B cell (primary cell): Measurements from ENCODE around the gene RBPJ. TPM values are rescaled to one million over a fixed set of nuclear protein-coding genes. Genes with fewer than 3 reads are reported as not detected.

Experiments used
- ATAC-seq: fragments of 200-7000 bp; cut with Tn5 transposase; one replicate; pipeline ENCODE4 v1.10.0; 2021; ENCODE audit warnings: low read depth, mild to moderate bottlenecking, moderate number of reproducible peaks, moderate library complexity
- CTCF ChIA-PET: fragments of 350-600 bp; sonication (Branson Sonifier 250); formaldehyde crosslinking; loops from one replicate; lab custom pipeline; 2021; ENCODE audit warnings: antibody characterized with exemption, inconsistent platforms; lab: Charles Lee
- POLR2A ChIA-PET: fragments of 350-600 bp; sonication (Branson Sonifier 250); formaldehyde crosslinking; loops from one replicate; lab custom pipeline; 2021; ENCODE audit warnings: antibody characterized with exemption; lab: Charles Lee
- DNase-seq: peaks from one replicate; pipeline ENCODE4 v3.0.0; 2013
- H2AFZ ChIP-seq: 2 replicates; pipeline ENCODE4 v1.6.1; 2012; ENCODE audit warnings: mild to moderate bottlenecking, low read depth, low read length; ENCODE audit not compliant: insufficient read depth, poor library complexity, severe bottlenecking
- H3K27ac ChIP-seq, 2 donors: 1 replicate in 1 of 2; 2 replicates in 1 of 2; pipeline ENCODE4 v1.5.1; 2012 to 2013; ENCODE audit warnings: low read length in 2 of 2, mild to moderate bottlenecking in 2 of 2, moderate library complexity in 1 of 2
- H3K27me3 ChIP-seq, 4 experiments: fragments of 200-600 bp in 1 of 4; sonication (generic) in 1 of 4; replicated peaks in 1 of 4; 1 replicate in 2 of 4; 2 replicates in 2 of 4; pipeline versions ENCODE4 v1.6.1 to v1.7.0; 2013 to 2016; ENCODE audit warnings: low read length in 3 of 4, mild to moderate bottlenecking in 2 of 4, mixed read lengths in 1 of 4, moderate library complexity in 1 of 4; ENCODE audit not compliant: insufficient read depth in 4 of 4, control insufficient read depth in 3 of 4; ENCODE audit errors: control extremely low read depth in 1 of 4
- H3K36me3 ChIP-seq, 2 experiments: replicated peaks in 1 of 2; 1 replicate in 1 of 2; 2 replicates in 1 of 2; pipeline versions ENCODE4 v1.6.1 to v1.7.1; 2013; ENCODE audit warnings: low read length in 1 of 2; ENCODE audit not compliant: insufficient read depth in 2 of 2, control insufficient read depth in 1 of 2; ENCODE audit errors: control extremely low read depth in 1 of 2, extremely low read depth in 1 of 2
- H3K4me1 ChIP-seq, 2 donors: fragments of 200-600 bp in 1 of 2; sonication (generic) in 1 of 2; 1 replicate in 1 of 2; 2 replicates in 1 of 2; pipeline versions ENCODE4 v1.5.1 to v1.6.1; 2013 to 2017; ENCODE audit warnings: low read length in 2 of 2; ENCODE audit not compliant: control insufficient read depth in 2 of 2, insufficient read depth in 2 of 2
- H3K4me2 ChIP-seq: replicated peaks from 2 replicates; pipeline ENCODE3; 2012; ENCODE audit warnings: mild to moderate bottlenecking, low read depth, low read length; ENCODE audit not compliant: poor library complexity, severe bottlenecking
- H3K4me3 ChIP-seq, 5 experiments: fragments of 200-600 bp in 1 of 5; sonication (generic) in 1 of 5; 1 replicate in 3 of 5; 2 replicates in 2 of 5; pipeline versions ENCODE4 v1.5.1 to v1.7.0; 2011 to 2016; ENCODE audit warnings: low read length in 4 of 5, mild to moderate bottlenecking in 4 of 5, low read depth in 2 of 5, control low read depth in 1 of 5, moderate library complexity in 1 of 5; ENCODE audit not compliant: insufficient read depth in 1 of 5; ENCODE audit errors: control extremely low read depth in 1 of 5, extremely low read depth in 1 of 5
- H3K79me2 ChIP-seq: fragments of 200-600 bp; sonication (generic); one replicate; pipeline ENCODE4 v1.6.0; 2016; ENCODE audit warnings: low read length; ENCODE audit not compliant: control insufficient read depth, insufficient read depth
- H3K9ac ChIP-seq: fragments of 200-600 bp; sonication (generic); 2 replicates; pipeline ENCODE4 v1.6.1; 2017; ENCODE audit warnings: mild to moderate bottlenecking, low read length, moderate library complexity
- H3K9me3 ChIP-seq, 3 donors: one replicate each; pipeline versions ENCODE4 v1.6.1 to v1.7.1; 2013; ENCODE audit warnings: low read length in 2 of 3; ENCODE audit not compliant: control insufficient read depth in 2 of 3, insufficient read depth in 1 of 3; ENCODE audit errors: control extremely low read depth in 1 of 3
- H4K20me1 ChIP-seq: 2 replicates; pipeline ENCODE4 v1.6.0; 2012; ENCODE audit warnings: mild to moderate bottlenecking, low read length; ENCODE audit not compliant: insufficient read depth, control insufficient read depth, poor library complexity, severe bottlenecking
- H3K27ac Mint-ChIP-seq: one replicate; pipeline ENCODE4 v1.8.0; 2021; ENCODE audit warnings: mixed read lengths
- H3K27me3 Mint-ChIP-seq: one replicate; pipeline ENCODE4 v1.8.0; 2021; ENCODE audit warnings: mixed read lengths
- H3K4me1 Mint-ChIP-seq: one replicate; pipeline ENCODE4 v1.8.0; 2021; ENCODE audit warnings: mixed read lengths
- H3K4me3 Mint-ChIP-seq: one replicate; pipeline ENCODE4 v1.8.0; 2021; ENCODE audit warnings: mixed read lengths
- H3K9me3 Mint-ChIP-seq: one replicate; pipeline ENCODE4 v1.8.0; 2022; ENCODE audit warnings: mixed read lengths; ENCODE audit not compliant: insufficient read depth
- EZH2 ChIP-seq: IDR thresholded peaks from 2 replicates; pipeline ENCODE4 v1.6.1; 2012; ENCODE audit warnings: borderline replicate concordance, low read depth, mild to moderate bottlenecking, moderate library complexity, low read length; ENCODE audit not compliant: insufficient read depth, poor library complexity, severe bottlenecking
- WGBS: methylation state at CpG from one replicate; pipeline ENCODE4 v1.1.5; 2013; ENCODE audit warnings: missing lambda C conversion rate; ENCODE audit not compliant: insufficient coverage; 5-methylcytosine and 5-hydroxymethylcytosine counted together
- intact Hi-C: fragments of 100-400 bp; cut with micrococcal nuclease; formaldehyde crosslinking; loops from one replicate; pipeline ENCODE4 v1.10.0; 2022
- polyA plus RNA-seq: library from polyadenylated mRNA; depleted of rRNA; stranded (reverse); fragments of >200 nt; gene quantifications from 2 replicates; pipeline ENCODE4 v1.2.3, GENCODE V29; 2012
- total RNA-seq, 2 donors: library from RNA; stranded (reverse); fragments of 120-200 nt in 1 of 2; gene quantifications; 1 replicate in 1 of 2; 2 replicates in 1 of 2; pipeline versions ENCODE4 v1.2.3 to v1.2.4, GENCODE V29; 2013 to 2022
- TF ChIP-seq, protein P1 (sequence below): fragments of 200-600 bp; IDR thresholded peaks from one replicate; pipeline ENCODE4 v1.8.0; 2022; ENCODE audit warnings: antibody characterized with exemption, mild to moderate bottlenecking

The RBPJ gene
- total and polyA plus RNA-seq, 2 donors (not counting 1 experiment from before 2014, with no cell fraction given) = 10.6 to 50.1 TPM

DNA sequence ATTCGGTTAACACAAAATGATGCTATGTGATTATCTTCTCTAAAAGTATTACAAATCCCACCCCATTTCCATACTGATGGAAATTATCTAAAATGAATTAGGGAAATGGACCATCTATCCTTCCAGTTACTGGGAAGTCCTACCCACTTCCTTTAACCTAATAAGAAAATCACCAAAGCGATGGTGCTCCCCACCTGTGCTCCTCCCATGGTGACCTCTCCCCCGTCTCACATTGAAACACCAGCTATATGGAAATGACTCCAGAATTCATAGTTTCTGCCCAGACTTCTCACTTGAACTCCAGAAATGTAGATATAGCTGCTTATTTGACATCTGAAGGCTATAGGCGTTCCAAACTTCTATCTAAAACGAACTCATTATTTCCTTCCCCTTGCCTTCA is 121.0 kb downstream of the RBPJ start:
- no peaks in the 10 kb centered on the region for H3K79me2 ChIP-seq
- POLR2A ChIA-PET = no interaction called here
- no peaks in the 10 kb centered on the region for H4K20me1 ChIP-seq
- no peaks in the 10 kb centered on the region for H3K36me3 ChIP-seq
- no peak overlapping the region for H2AFZ ChIP-seq
- H3K27me3 Mint-ChIP-seq = peaks cover 4% of the 10 kb centered on the region
- H3K9me3 ChIP-seq = peaks cover 0 to 2% (median 0%) of the 10 kb centered on the region in 3 donors
- ATAC-seq (no peak), DNase-seq (no peak)
- TF ChIP-seq, protein P1, sequence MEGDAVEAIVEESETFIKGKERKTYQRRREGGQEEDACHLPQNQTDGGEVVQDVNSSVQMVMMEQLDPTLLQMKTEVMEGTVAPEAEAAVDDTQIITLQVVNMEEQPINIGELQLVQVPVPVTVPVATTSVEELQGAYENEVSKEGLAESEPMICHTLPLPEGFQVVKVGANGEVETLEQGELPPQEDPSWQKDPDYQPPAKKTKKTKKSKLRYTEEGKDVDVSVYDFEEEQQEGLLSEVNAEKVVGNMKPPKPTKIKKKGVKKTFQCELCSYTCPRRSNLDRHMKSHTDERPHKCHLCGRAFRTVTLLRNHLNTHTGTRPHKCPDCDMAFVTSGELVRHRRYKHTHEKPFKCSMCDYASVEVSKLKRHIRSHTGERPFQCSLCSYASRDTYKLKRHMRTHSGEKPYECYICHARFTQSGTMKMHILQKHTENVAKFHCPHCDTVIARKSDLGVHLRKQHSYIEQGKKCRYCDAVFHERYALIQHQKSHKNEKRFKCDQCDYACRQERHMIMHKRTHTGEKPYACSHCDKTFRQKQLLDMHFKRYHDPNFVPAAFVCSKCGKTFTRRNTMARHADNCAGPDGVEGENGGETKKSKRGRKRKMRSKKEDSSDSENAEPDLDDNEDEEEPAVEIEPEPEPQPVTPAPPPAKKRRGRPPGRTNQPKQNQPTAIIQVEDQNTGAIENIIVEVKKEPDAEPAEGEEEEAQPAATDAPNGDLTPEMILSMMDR = no peak
- no peak for TF ChIP-seq EZH2
- H3K27ac Mint-ChIP-seq = no peak overlapping the region
- intact Hi-C loops = no loop called here
- no peak overlapping the region for H3K27ac ChIP-seq
- CTCF ChIA-PET = no interaction called here
- no peaks in the 10 kb centered on the region for H3K9me3 Mint-ChIP-seq
- no peak overlapping the region for H3K4me3 Mint-ChIP-seq
- H3K4me1 Mint-ChIP-seq = no peaks in the 10 kb centered on the region
- H3K9ac ChIP-seq = no peak overlapping the region
- H3K4me3 ChIP-seq = no peak overlapping the region
- H3K27me3 ChIP-seq = no peaks in the 10 kb centered on the region
- no CpG with 5 or more reads among the region's 5 CpGs for WGBS
- no peaks in the 10 kb centered on the region for H3K4me1 ChIP-seq
- H3K4me2 ChIP-seq = no peak overlapping the region

DNA sequence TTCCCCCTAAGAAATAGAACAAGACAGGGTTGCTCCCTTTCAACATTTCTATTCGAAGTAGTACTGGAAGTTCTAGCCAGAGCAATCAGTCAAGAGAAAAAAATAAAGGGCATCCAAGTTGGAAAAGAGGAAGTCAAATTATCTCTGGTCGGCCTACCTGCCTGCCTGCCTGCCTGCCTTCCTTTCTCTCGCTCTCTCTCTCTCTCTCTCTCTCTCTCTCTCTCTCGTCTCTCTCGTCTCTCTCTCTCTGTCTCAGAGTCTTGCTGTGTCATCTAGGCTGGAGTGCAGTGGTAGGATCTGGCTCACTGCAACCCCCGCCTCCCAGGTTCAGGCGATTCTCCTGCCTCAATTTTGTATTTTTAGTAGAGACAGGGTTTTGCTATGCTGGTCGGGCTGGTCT is 126.6 kb downstream of the RBPJ start:
- Histone ChIP-seq H3K79me2 (no peaks in the 10 kb centered on the region), H2AFZ (no peak overlapping the region), H3K4me1 (no peaks in the 10 kb centered on the region), H3K36me3 (no peaks in the 10 kb centered on the region), H3K27me3 (peaks cover 0 to 2% (median 0%) of the 10 kb centered on the region in 4 experiments), H3K9me3 (peaks cover 0 to 2% (median 1%) of the 10 kb centered on the region in 3 donors), H3K27ac (no peak overlapping the region), H4K20me1 (no peaks in the 10 kb centered on the region), H3K4me3 (no peak overlapping the region), H3K9ac (no peak overlapping the region), H3K4me2 (no peak overlapping the region)
- Mint-ChIP-seq H3K9me3 (no peaks in the 10 kb centered on the region), H3K4me1 (no peaks in the 10 kb centered on the region), H3K27ac (no peak overlapping the region), H3K27me3 (peaks cover 18% of the 10 kb centered on the region), H3K4me3 (no peak overlapping the region)
- ChIA-PET CTCF (no interaction called here), POLR2A (no interaction called here)
- TF ChIP-seq, protein P1 = no peak
- no peak for TF ChIP-seq EZH2
- WGBS = 58% methylated on average over 3 of the region's 8 CpGs
- ATAC-seq = no peak
- intact Hi-C loops = no loop called here
- DNase-seq = no peak
